Stimulated activated CD4-positive, alpha-beta T cell treated with anti-CD3 and anti-CD28 coated beads, Interleukin-15, amount 100 ng/mL, for 48 hours (primary cell): Measurements from ENCODE around the gene CHDH.

Experiments
- DNase-seq, 2 donors: peaks; one replicate each; pipeline ENCODE4 v3.0.0-alpha.2; 2020; ENCODE audit warnings: low read depth in 2 of 2

Gene CHDH

DNA sequence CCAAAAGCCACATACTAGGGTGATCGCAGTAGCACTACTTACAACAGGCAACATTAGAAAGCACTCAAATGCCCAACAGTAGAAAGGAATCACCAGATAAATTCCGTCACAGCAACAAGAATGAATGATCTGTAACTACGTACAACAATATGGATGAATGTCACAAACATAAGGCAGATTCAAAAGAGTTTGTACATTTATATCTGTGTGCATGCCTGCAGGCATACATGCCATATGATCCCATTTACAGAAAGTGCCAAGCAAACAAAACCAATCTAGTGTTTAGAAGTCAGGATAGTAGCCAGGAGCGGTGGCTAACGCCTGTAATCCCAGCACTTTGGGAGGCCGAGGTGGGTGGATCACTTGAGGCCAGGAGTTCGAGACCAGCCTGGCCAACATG lies 3.7 kb upstream of the CHDH start:
- DNase-seq: no peak

DNA sequence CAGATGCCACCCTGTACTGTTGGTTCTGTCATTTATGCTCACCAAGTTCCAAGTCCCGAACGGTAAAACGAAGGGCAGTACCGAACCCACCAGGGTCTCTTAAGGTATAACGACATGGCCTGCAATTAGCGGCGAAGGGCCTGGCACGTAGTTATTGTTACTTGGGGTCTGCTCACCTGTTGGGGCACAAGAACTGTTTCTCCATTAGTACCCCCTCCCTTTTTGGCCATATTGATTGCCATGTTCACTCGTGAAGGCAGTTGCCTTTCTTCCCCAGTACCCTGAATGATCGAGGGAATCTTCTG lies 584 bp upstream of the CHDH start:
- DNase-seq: no peak

DNA sequence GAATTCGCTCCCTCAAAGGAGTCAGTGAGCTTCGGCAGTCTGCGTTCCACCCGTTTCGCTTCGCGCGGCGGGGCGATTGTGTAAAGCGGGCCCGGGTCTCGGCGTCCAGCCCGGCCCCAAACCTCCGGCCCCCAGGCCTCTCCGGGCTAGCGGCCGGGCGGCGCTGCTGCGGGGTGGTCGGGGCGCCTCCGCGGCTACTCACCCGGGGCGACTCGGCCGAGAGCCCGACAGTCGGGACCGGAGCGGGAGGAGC lies 412 bp downstream of the CHDH start:
- DNase-seq: no peak

DNA sequence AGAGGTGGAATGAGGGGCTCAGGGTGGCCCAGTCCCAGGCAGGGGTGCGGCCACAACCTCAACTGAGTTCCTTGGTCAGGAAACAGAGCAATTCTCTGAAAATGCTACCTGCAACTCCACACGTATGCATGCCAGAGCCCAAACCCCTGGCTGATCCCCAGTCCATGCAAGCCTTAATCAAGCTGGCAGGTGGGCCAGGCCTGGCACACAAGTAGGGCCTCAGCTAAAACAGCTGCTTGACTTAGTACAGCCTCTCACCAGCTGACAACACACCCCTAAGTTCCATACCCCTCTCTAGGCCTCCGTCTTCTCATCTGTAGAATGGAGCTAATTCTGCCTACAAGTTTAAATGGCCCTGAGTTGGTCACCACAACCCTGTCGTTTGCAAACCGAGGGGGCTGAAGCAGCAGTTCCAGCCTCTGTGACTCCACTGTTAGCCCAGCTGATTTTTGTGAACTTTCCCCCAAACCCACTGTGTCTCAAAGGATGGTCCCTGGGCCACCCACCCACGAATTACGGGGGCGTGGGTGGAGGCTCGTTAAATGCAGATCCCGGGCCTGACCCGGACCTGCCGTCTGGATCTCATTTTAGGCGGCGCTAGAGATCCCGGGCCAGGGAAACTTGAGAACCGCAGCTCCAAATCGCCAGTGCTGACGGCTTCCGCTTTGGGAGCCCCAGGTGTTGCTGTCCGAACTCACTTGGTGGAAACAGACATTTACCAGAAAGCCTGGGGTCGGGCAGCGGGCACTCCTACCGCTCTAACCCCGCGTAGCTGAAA lies 927 bp downstream of the CHDH start:
- no peak for DNase-seq

DNA sequence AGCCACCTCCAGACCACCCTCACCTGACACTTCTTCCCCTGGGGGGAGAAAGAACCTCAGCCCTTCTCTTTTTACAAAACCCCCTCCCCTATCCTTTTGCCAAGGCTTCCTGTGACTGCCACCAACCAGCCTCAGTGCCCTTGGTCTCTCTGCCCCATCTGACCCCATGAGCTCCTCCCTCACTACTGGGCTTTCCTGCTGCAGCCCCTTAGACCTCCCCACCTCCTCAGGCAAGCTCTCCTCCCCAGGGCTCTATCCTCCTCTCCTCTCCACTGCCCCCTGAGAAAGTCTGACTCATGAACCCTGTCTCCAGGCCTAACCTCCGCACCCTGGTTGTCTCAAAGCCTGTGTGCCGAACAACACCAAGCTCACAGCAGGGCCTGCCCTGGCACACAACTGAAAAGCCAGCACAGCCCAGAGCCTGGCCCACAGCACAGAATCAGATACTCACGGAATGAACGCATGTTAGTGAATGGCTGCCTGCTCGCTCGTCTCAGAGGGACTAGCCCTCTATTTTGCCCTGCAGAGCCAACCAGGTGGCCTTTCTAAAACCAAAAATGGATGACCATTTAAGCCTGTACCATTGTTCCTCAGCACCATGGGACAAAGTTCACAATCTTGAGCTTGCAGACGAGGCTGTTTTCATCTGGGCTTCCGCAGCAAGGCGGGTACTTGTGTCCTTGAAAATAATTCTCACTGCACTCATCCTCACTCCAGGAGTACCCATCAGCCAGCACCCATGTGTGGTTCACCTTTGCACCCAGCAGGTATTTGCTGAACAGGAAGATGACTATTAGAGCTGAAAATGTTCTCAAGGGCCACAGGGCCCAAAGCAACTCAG lies 1.7 kb downstream of the CHDH start:
- no peak for DNase-seq

DNA sequence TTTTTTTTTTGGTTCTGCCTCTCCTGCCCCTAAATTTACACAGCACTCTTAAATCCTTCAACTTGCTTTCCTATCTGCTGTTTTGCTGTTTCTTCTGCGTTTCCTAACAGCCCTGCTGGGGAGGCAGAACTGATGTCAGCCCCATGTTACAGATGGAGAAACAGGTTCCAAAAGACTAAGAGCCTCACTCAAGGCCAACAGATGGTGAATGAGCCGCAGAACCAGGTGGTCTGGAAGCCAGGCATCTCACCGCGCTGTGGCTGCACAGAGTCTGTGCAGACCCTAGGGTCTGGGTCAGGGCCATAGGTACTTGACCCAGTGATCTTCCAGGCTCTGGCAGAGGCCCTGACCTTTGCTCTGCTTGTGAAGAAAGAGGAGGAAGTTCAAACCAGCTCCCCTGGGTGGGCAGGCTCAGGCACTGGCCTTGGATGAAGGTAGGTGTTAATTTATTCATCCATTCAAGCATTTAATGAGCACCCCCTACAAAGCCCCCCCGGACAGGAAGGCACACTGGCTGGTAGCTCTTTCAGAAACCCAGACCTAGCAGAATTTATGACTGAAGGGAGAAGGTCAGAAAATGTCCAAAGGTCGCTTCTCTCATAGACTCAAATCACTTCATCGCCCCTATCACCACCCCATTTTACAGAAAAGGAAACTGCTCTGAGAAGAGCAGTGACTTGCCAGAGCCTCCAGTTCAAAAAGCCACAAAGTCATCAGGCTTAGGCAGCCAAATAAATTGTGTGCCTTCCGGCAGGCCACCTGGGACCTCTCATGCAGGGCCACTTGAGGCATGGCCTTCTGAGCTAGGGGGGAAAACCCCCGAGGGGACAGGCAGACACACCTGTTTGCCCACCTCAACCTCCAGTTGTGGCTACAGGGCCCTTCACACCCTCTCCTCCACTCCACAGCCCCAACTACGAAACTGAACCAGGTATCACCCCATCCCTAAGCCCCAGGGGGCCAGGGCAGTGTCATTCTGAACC lies 2.7 kb downstream of the CHDH start:
- no peak for DNase-seq

DNA sequence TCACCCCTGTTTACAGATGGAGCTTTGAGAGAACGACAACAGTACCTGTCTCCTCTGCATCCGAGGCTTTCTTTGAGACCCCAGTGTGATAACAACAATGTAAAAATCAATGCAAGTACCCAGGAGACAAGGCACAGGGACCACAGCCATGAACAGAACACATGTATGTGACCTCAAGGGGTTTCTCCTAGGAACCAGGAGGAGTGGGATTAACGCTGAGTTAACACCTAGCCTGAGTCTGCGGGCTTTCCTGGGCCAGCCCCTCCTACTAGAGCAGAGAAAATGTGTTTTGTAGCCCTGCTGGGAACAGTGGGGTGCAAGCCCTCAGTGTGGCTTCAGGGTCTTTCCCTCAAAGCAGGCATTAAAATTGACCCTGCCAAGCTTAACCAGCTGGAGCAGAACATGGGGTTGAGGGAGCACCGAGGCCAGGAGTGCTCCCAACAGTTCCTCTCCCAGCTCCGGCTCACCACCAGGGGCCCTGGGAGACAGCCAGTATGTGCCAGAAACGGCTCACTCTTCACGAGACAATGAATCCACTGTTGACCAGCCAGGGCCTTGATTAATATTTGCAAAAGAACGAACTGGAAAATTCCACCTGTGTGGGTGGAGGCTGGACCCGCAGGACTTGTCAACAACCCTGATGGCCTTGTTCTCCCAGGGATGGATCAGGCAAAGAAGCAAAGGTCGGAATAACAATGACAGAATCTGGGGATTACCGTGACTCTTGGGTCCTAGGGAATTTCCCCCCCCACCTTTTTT lies 3.6 kb downstream of the CHDH start:
- DNase-seq: no peak

DNA sequence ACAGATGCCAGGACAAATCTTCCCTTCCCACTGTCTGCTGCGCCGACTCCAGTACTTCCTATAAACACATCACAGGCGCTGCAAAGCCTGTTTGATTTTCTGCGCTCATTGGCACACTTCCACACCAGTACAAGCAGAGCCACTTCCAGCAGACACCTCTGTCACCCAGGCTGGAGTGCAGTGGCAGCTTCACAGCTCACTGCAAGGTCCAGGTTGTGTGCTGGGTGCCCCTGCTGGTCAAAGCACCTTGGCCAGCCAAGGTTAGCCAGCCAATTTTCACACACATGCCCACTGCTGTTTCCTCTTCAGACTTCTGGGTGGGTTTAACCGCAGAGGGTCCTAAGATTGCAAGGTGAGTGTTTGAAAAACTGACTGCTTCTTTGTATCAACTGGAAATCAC lies 4.9 kb downstream of the CHDH start:
- no peak for DNase-seq

DNA sequence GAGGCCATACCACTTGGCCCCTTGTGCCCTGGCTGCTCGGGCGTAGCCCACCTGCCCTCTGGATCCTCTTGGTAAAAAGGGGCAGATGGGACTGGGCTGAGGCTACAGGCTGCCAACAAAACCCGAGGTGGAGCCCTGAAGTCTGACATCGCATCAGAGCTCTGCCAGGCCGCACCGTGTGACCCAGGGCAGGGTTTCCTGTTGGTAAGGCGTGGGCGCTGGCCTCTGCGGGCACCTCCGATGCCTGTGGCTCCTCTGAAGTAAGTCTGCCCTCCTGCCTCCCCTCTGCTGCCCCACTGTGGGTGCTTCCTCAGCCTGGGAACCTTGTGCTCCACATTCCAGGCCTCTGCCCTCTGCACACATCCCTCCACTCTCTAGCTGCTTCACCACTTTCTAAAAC lies 8.9 kb downstream of the CHDH start:
- no peak for DNase-seq

DNA sequence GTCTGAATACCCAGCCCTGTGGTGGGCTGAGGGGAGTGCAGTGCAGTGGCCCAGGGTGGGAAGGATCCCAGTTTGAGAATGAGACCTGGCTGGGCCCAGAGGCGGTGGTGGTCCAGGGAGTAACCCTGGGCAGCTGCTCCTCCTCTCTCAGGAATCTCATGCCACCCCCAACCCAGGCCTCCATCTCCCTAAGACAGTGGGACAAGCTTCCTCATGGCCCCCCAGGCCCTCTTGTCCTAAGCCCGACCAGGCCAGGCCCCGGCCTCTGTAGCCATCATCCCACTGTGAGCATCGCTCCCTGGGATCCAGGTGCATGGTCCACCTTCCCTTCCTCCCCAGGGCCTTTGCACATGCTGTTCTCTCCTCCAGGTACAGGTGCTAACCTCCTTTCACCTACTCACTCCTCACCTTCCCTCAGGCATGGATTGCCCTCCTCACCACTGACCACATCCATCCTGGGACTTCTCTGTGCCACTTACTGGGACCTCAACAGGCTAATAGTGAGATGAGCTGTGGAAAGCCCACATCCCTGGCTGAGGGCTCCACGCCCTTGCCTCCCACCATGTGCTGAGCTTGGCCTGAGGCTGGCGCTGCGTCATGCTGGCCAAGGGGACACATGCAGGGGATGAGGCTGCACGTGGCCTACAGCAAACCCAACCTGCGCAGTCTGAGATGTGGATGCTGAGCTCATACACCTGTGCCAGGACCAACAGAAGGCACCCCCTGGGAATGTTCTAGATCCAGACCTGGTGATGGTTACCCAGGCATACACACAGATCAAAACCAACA lies 9.9 kb downstream of the CHDH start:
- no peak for DNase-seq

DNA sequence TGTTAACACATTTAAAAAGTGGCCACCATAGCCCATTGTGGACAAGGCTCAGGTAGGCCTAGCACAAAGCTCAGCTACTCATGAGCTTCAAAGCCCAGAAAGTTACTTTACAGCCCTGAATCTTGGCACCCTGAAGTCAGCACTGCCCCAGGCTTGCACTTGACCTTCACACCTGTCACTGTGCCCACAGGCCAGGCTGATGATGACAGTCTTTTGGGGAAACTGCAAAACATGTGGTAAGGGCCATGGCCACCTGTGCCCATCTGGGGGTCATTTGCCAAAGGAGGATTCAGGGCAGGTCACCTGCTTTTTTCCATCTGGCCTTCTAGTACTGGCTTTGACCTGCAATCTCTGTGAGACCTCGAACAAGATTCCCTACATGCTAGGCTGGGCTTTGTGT lies 11.0 kb downstream of the CHDH start:
- DNase-seq: no peak

DNA sequence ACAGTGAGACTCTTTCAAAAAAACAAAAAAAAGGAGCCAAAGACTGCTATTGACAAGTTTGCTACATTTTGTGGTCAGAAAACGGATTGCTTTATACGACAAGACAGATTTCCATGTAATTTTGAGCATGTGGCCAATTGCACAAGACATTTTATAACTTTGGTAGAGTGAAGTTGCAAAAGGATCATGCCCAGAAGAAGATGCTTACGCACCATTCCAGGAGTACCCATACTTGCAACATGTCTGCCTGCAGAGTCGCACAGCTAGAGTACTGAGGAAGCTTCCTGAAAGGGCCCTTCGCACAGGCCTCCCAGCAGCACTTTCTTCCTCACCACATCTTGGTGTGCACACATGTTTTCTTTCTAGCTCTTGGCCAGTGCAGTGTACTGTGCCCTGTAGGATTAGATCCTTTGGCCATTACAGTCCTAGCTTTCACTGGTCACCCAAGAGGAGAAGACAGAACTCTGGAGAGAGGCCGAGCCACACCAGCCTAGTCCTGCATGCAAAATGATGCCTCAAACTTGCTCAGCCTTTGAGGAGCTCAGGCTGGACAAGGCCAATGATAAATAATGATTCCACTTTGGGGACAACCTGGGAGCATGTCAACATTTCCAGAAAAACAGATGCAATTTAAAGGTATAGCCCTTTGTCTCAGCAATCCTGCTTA lies 11.7 kb downstream of the CHDH start:
- no peak for DNase-seq

DNA sequence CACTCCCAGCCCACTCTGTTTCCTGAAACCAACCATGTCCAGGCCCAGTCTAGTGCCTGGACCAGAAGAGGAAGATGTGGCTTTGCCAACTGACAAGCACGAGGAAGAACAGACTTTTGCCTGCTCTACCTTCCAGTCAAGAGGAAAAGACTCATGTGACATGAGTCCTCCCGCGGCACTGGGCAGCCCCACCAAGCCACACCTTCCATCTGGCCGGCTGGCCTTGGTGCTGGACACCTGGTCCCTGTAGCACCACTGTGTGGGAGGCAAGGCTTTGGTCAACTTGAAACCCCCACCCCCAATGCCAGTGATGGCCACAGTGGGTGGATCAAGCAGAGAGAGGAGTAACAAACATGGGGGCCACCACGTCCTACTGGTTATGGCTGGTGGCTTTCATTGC lies 12.5 kb downstream of the CHDH start:
- no peak for DNase-seq

DNA sequence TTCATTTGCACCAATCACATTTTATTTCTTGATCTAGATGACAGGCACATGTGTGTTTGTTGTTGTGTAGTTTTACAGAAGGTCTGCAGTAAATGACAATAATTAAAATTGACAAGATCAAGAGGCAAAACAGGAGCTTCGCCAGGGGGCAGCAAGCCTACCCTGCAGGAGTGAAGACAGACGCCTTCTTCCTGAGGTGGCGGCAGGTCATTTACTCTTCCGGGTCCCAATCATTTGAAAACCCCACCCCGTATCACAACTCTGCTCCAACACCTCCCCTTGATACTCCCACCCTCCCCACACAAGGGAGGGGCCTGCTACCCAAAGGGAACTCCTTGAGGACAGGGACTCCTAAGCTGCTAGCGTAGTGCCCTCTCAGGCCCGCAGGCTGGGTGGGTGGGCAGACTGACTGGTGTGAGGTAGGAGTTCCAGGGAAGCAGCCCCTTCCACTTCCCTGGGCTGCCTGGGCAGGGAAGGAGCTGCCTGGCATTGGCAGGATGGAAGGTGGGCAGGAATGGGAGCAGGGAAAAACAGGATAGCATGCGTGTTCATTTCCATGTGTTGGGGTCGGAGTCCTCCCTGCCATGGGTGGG lies 13.1 kb downstream of the CHDH start:
- DNase-seq: no peak

DNA sequence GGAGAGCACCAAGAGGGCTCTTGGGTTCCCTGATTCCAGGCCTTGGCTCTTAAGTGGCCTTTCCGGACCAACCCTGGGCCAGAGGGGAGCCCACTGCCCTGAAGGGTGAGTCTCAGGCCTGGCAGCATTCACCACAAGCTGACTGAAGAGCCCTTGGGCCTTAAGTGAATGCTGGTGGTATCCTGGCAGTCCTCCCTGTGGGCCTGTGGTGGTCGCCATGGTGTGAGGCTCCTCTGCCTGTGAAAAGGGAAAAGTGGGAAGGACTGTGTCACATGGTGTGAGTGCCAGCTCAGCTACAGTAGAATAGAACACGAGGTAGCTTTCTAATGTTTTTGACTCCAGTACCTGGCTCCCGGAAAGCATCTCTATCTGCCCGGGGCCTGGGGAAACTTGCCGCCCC lies 15.3 kb downstream of the CHDH start:
- no peak for DNase-seq

DNA sequence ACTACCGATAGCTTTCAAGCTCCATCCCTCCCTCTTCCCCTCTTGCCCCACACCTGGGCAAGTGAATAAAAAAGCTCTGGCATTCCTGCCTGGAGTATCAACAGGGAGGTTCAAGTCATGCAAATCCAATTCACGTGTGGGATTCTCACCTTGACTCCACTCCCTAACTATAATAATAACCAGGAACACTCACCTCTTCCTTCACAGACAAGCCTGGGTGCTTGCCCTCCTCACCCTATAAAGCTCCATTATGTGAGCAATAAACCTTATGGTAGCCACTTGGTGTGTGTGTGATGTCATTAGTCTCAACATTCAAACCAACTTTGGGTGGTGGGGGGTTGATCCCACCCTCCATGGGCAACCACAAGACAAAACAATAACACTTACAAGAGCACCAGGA lies 16.6 kb downstream of the CHDH start:
- DNase-seq: no peak

DNA sequence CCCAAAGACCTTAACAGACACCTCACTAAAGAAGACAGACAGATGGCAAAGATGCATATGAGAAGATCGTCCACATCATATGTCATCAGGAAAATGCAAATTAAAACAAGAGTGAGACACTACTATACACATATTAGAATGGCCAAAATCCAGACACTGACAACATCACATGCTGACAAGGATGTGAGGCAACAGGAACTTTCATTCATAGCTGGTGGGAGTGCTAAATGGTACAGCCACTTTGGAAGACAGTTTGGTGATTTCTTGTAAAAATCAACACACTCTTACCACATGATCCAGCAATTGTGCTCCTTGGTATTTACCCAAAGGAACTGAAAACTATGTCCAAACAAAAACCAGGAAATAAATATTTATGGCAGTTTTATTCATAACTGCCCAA lies 17.6 kb downstream of the CHDH start:
- DNase-seq: no peak

DNA sequence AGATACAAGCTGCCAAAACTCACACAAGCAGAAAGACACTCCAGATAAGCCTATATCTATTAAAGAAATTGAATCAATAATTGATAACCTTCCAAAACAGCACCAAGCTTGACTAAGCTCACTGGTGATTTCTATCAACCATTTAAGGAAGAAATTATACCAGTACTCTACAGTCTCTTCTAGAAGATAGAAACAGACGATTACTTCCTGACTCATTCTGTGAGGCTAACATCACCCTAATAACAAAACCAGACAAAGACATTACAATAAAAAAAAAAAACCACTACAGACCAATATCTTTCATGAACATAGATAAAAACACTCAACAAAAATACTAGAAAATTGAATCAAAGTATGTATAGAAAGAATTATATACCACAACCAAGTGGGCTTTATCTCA lies 20.2 kb downstream of the CHDH start:
- no peak for DNase-seq

DNA sequence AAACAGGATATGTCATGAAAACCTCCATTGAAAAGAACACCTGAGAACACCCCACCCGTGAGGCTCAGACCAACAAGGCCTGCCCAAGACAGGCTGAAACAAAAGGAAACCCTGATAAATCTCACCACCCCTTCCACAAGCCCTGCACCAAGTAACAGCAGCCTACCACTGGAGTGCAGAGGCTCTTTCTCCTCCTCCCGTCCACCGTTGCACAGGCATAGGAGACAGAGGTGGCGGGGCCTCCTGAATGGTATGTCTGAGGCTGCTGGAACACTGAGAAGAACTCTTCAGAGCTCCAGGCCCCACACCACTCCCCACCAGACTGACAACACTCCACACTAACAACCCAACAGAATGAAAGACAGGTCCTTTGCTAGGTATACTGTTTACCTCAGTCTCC lies 21.4 kb downstream of the CHDH start:
- no peak for DNase-seq

DNA sequence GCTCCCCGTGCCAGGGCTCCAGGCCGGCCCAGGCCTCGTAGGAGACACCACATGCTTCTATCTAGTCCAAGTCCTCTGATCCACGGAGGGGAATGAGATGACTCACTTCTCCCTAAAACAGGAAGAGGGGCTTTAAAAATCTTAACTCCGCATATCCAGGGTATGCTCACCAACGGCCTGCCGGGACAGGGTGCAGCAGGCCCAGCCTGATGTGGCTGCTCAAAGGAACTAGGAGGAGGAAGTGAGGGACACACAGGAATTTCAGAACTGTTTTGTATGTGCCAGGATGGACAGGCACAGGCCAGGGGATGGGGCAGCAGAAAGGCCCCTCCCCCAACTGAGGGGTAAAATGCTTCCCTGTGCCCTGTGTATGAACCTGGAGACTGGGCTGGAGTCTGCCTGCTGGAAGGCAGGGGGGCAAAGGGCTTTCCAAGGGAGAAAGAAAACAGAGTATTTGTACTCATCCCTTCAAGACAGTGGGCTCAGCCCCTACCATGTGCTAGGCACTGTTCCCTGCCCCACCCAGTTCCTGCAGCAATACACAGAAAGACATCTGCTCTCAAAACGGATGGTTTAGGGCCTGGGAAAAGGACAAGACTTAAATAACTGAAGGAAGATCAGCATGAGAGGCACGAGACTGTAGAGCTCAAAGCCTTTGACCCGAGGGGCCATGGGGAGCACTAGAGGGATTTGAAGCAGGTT lies 22.1 kb downstream of the CHDH start:
- DNase-seq: no peak
